ENCODE data around the gene C9orf72.

Gene C9orf72

DNA sequence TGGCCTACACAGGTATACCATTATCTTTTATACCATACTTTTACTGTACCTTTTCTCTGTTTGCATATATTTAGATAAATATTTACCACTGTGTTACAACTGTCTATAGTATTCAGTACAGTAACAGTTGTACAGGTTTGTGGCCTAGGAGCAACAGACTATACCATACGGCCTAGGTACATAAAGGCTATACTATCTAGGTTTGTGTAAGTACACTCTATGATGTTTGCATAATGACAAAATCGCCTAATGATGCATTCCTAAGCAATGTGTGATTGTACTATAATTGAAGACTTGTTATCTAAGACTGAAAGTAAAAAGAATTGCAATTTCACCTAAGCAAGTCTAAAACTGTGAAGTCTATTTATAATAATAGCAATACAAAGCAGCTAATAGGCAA is 3.9 kb downstream of the C9orf72 start:
- no peak for DNase-seq (ENCODE audit: low read depth)
- TF ChIP-seq, protein P1, sequence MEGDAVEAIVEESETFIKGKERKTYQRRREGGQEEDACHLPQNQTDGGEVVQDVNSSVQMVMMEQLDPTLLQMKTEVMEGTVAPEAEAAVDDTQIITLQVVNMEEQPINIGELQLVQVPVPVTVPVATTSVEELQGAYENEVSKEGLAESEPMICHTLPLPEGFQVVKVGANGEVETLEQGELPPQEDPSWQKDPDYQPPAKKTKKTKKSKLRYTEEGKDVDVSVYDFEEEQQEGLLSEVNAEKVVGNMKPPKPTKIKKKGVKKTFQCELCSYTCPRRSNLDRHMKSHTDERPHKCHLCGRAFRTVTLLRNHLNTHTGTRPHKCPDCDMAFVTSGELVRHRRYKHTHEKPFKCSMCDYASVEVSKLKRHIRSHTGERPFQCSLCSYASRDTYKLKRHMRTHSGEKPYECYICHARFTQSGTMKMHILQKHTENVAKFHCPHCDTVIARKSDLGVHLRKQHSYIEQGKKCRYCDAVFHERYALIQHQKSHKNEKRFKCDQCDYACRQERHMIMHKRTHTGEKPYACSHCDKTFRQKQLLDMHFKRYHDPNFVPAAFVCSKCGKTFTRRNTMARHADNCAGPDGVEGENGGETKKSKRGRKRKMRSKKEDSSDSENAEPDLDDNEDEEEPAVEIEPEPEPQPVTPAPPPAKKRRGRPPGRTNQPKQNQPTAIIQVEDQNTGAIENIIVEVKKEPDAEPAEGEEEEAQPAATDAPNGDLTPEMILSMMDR (conservative IDR thresholded peaks at IDR 0.05; ENCODE audit: control insufficient read depth, insufficient read depth, low read depth, low read length) = no peak
- H3K4me3 ChIP-seq (ENCODE audit: control insufficient read depth, low read depth, low read length) = no peak overlapping the region

DNA sequence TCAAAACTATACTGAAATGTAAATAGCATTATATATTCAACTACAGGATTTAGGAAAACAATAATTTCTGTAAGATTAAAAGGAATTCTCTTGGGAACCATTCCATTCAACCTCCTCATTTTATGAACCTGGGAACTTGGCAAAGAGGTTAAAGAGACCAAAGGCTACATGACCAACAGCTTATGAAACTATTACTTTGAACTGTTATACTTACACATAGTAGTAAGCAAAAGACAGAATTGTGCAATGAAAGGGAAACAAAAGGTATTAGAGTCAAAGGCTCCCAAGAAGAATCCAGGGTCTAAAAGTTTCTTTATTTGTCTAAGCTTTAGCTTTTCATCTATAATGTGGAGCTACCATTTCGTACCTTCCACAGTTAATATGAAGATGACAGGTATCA is 7.2 kb downstream of the C9orf72 start:
- H3K4me3 ChIP-seq (ENCODE audit: control insufficient read depth, low read depth, low read length) = no peak overlapping the region
- DNase-seq (ENCODE audit: low read depth) = peak; percentile 72
- TF ChIP-seq, protein P1 (conservative IDR thresholded peaks at IDR 0.05; ENCODE audit: control insufficient read depth, insufficient read depth, low read depth, low read length) = no peak

DNA sequence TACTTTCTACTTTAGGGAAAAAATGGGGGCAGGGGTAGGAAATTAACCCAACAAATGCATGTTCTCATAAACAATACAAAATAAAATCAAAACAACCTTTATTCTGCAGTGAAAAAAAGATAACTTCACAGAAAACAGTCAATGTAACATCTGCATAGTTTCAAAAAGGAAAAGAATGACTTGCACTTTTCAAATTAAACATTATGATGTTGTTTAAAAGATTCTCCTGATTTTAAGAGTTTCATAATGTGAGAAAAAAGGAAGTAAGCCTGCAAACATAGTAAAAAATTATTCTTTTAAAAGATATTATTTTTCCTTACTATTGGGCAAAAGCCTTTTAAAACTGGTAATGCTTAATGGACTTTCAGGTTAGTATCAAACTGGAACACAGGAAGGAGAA is 7.6 kb downstream of the C9orf72 start:
- no peak for DNase-seq (ENCODE audit: low read depth)

DNA sequence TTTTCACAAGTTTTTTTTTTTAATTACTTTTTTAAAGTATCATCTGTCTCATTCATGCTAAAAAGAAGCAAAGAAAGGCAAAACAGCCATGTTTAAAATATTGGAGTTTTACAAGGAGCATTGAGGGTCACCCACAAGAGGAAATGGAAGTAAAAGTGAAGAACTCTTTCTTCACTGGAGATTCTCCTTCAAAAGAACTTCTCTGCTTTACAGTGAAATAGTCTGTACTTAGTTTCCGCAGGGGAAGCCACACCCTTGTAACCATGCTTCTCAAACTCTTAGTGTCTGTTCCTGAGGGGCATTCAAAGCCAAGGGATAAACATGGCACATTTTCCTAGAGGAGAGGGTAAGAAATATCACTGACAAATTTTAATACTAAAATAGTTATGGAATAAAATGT is 8.6 kb downstream of the C9orf72 start:
- H3K4me3 ChIP-seq (ENCODE audit: control insufficient read depth, low read depth, low read length) = no peak overlapping the region
- TF ChIP-seq, protein P1 (conservative IDR thresholded peaks at IDR 0.05; ENCODE audit: control insufficient read depth, insufficient read depth, low read depth, low read length) = no peak
- DNase-seq (ENCODE audit: low read depth) = no peak

More for the DNA sequence above, 7.6 kb downstream of the C9orf72 start:
- TF ChIP-seq, protein P1 (conservative IDR thresholded peaks at IDR 0.05; ENCODE audit: control insufficient read depth, insufficient read depth, low read depth, low read length) = no peak
- H3K4me3 ChIP-seq (ENCODE audit: control insufficient read depth, low read depth, low read length) = no peak overlapping the region

DNA sequence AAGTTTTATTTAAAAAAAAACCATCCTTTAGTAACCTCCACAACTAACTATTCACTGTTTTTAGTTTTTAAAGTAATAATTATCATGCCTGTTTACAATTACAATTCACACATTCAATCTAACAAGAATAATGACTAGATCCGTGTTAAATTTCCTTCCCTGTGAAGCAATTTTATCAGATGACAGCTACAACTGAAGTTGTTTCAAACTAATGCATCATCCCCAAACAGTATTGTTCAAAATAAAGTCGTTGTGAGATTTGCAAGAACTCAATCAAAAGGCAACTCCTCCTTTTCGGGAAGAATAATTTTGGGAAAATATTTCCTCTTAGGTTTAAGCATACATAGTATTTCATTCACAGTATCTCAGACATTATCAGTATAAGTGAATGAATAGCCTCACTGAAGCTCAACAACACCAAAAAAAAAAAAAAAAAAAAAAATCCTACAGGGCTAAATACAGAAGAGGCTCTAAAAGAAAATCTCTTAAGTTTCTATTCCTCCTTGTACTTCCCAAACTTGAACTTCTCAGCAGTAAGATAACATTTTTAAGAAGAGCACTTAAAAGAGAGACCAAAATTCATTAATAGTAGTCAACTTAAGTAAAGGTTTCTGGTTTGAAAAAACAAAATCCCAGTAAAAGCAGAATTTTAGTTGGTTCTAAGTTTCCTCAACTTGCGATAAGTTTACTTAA is 9.4 kb downstream of the C9orf72 start:
- TF ChIP-seq, protein P1 (conservative IDR thresholded peaks at IDR 0.05; ENCODE audit: control insufficient read depth, insufficient read depth, low read depth, low read length) = no peak
- DNase-seq (ENCODE audit: low read depth) = no peak
- no peak overlapping the region for H3K4me3 ChIP-seq (ENCODE audit: control insufficient read depth, low read depth, low read length)

DNA sequence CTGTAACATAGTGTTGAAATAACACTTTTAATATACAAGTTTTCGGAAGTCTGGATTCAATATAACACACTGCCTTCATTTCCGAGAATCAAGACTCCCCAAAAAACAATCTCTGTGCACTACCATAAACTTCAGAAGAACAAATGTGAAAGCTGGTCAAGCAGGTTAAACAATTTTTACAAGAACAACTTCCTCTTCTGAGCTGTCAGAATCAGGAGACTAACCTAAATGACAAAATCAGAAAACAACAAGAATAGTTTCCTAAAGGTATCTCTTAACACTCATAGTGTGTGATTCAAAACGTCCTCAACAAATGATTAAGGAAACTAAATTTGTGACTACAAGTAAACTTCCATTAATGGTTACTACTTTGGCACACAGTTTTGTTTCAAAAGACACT is 11.6 kb downstream of the C9orf72 start:
- H3K4me3 ChIP-seq (ENCODE audit: control insufficient read depth, low read depth, low read length) = no peak overlapping the region
- TF ChIP-seq, protein P1 (conservative IDR thresholded peaks at IDR 0.05; ENCODE audit: control insufficient read depth, insufficient read depth, low read depth, low read length) = no peak
- DNase-seq (ENCODE audit: low read depth) = no peak

All from fibroblast of mammary gland (primary cell).